GM10266 (cell line): ENCODE data around the gene LGI1.

Source experiments
- DNase-seq: peaks from one replicate; pipeline ENCODE4 v3.0.0; 2012; ENCODE audit errors: extremely low spot score
- CTCF ChIP-seq: IDR thresholded peaks from 2 replicates; pipeline ENCODE4 v1.5.1; 2012; ENCODE audit warnings: mild to moderate bottlenecking, low read depth; ENCODE audit not compliant: control insufficient read depth, insufficient read depth; ENCODE audit errors: missing control alignments

Gene LGI1

GRCh38 chr10:93775356-93775755, 17.6 kb downstream of the LGI1 start:
- DNase-seq, result no peak
- TF ChIP-seq CTCF, result no peak

- no peak for TF ChIP-seq CTCF
- no peak for DNase-seq
These were observed 19.4 kb downstream of the LGI1 start for GRCh38 chr10:93777092-93777491.

GRCh38 chr10:93784059-93784458, 26.3 kb downstream of the LGI1 start:
- TF ChIP-seq CTCF, result peak; percentile 16
- no peak for DNase-seq

- no peak for TF ChIP-seq CTCF
- no peak for DNase-seq
These were observed 30.9 kb downstream of the LGI1 start for GRCh38 chr10:93788413-93789208.

- DNase-seq, result no peak
- TF ChIP-seq CTCF, result no peak
These were observed 32.7 kb downstream of the LGI1 start for GRCh38 chr10:93790439-93790838.

GRCh38 chr10:93796167-93796566, 38.4 kb downstream of the LGI1 start:
- no peak for TF ChIP-seq CTCF
- no peak for DNase-seq

- DNase-seq, result no peak
- no peak for TF ChIP-seq CTCF
These were observed 40.1 kb downstream of the LGI1 start for GRCh38 chr10:93797825-93798224.
